A673 (cell line): ENCODE results near the gene TRIM72. TPM values are rescaled to one million over a fixed set of nuclear protein-coding genes. Genes with fewer than 3 reads are reported as not detected.

ENCODE experiments used
- BruUV-seq: library from RNA; stranded (reverse); fragments of 400-500 nt; replicated peaks from 2 replicates; lab custom pipeline; 2021; lab: Mats Ljungman, UMichigan
- CTCF ChIA-PET: fragments of 300-600 bp; sonication (Branson Sonifier 250); formaldehyde crosslinking; loops from one replicate; lab custom pipeline; 2022; ENCODE audit warnings: antibody characterized with exemption; lab: Charles Lee
- POLR2A ChIA-PET: fragments of 300-600 bp; sonication (Branson Sonifier 250); formaldehyde crosslinking; loops from one replicate; lab custom pipeline; 2022; ENCODE audit warnings: antibody characterized with exemption; ENCODE audit not compliant: low non-redundant PET; lab: Charles Lee
- DNase-seq: peaks from one replicate; pipeline ENCODE4 v3.0.0-alpha.2; 2015; ENCODE audit warnings: low spot score
- H3K27ac ChIP-seq: fragments of 200-600 bp; sonication (generic); 2 replicates; pipeline ENCODE4 v1.5.1; 2016; ENCODE audit warnings: mixed run types, low read depth, mild to moderate bottlenecking, mixed read lengths, antibody characterized with exemption, low read length; ENCODE audit not compliant: poor library complexity, severe bottlenecking
- H3K27me3 ChIP-seq: fragments of 200-600 bp; sonication (generic); replicated peaks from 2 replicates; pipeline ENCODE4 v1.6.1; 2017; ENCODE audit warnings: mixed run types, low read depth, mild to moderate bottlenecking, mixed read lengths, antibody characterized with exemption, low read length; ENCODE audit not compliant: insufficient read depth, poor library complexity
- H3K36me3 ChIP-seq: fragments of 200-600 bp; sonication (generic); 2 replicates; pipeline ENCODE4 v1.6.1; 2016; ENCODE audit warnings: mixed run types, mild to moderate bottlenecking, mixed read lengths, antibody characterized with exemption, low read length; ENCODE audit not compliant: insufficient read depth, poor library complexity, severe bottlenecking
- H3K4me1 ChIP-seq: fragments of 200-600 bp; sonication (generic); 2 replicates; pipeline ENCODE4 v1.6.1; 2017; ENCODE audit warnings: mixed run types, mild to moderate bottlenecking, mixed read lengths, antibody characterized with exemption, low read length; ENCODE audit not compliant: insufficient read depth, poor library complexity, severe bottlenecking
- H3K4me3 ChIP-seq: fragments of 200-600 bp; sonication (generic); 2 replicates; pipeline ENCODE4 v1.5.1; 2016; ENCODE audit warnings: low read depth, mixed run types, mild to moderate bottlenecking, mixed read lengths, low read length; ENCODE audit not compliant: poor library complexity, severe bottlenecking
- H3K9me3 ChIP-seq: fragments of 200-600 bp; sonication (generic); 2 replicates; pipeline ENCODE4 v1.6.1; 2016; ENCODE audit warnings: mixed run types, low read depth, mild to moderate bottlenecking, mixed read lengths, antibody characterized with exemption, low read length; ENCODE audit not compliant: poor library complexity, severe bottlenecking
- CTCF ChIP-seq: fragments of 300-800, 200-600 bp; sonication (generic); conservative IDR thresholded peaks from 2 replicates; pipeline ENCODE4 v1.5.1; 2017; ENCODE audit warnings: low read depth, mild to moderate bottlenecking, antibody characterized with exemption, low read length, moderate library complexity, mixed read lengths
- EZH2 ChIP-seq: fragments of 200-600 bp; sonication (generic); IDR thresholded peaks from 2 replicates; pipeline ENCODE4 v1.6.1; 2017; ENCODE audit warnings: borderline replicate concordance, low read depth, mild to moderate bottlenecking, mixed read lengths, antibody characterized with exemption, low read length; ENCODE audit not compliant: poor library complexity, severe bottlenecking
- intact Hi-C: fragments of 100-400 bp; cut with micrococcal nuclease; formaldehyde crosslinking; loops from one replicate; pipeline ENCODE4 v1.10.0; 2022; ENCODE audit not compliant: unreplicated experiment
- total RNA-seq: library from RNA; stranded (reverse); gene quantifications from 2 replicates; pipeline ENCODE4 v1.2.3, GENCODE V29; 2021

The TRIM72 gene
- total RNA-seq, 1 experiment from 2014 or later, result 0.04 TPM

- H3K4me3 ChIP-seq, result no peak overlapping the region
- BruUV-seq, result no TSS peak
- DNase-seq, result no peak
- H3K27ac ChIP-seq, result no peak overlapping the region
- ChIA-PET CTCF (interaction anchor here (0.6 kb wide), 1 partner anchor 11 kb away, joined by 3 read pairs; no protein-coding TSS in a partner anchor), POLR2A (no interaction called here)
- no peak for TF ChIP-seq EZH2
- no peak for TF ChIP-seq CTCF
- intact Hi-C loops, result loop anchor here (5.0 kb wide), 2 partner anchors 237 to 662 kb away; partner anchors contain the start of gene ZNF843
- H3K27me3 ChIP-seq, result peaks cover 9% of the 10 kb centered on the region
- H3K9me3 ChIP-seq, result no peaks in the 10 kb centered on the region
- H3K36me3 ChIP-seq, result no peaks in the 10 kb centered on the region
- no peaks in the 10 kb centered on the region for H3K4me1 ChIP-seq
These were observed 8.8 kb upstream of the TRIM72 start for GRCh38 chr16:31204871-31205666.

GRCh38 chr16:31206776-31207175 lies 7.1 kb upstream of the TRIM72 start:
- no peaks in the 10 kb centered on the region for H3K36me3 ChIP-seq
- no peak overlapping the region for H3K27ac ChIP-seq
- H3K27me3 ChIP-seq, result peaks cover 9% of the 10 kb centered on the region
- no peak overlapping the region for H3K4me3 ChIP-seq
- H3K4me1 ChIP-seq, result no peaks in the 10 kb centered on the region
- no peak for TF ChIP-seq CTCF
- H3K9me3 ChIP-seq, result no peaks in the 10 kb centered on the region
- intact Hi-C loops, result no loop called here
- ChIA-PET CTCF (no interaction called here), POLR2A (no interaction called here)
- no TSS peak for BruUV-seq
- no peak for DNase-seq

GRCh38 chr16:31213342-31213741 lies 577 bp upstream of the TRIM72 start:
- no TSS peak for BruUV-seq
- Histone ChIP-seq H3K4me3 (no peak overlapping the region), H3K36me3 (no peaks in the 10 kb centered on the region), H3K4me1 (peaks cover 15% of the 10 kb centered on the region), H3K27me3 (peaks cover 48% of the 10 kb centered on the region), H3K9me3 (no peaks in the 10 kb centered on the region), H3K27ac (no peak overlapping the region)
- CTCF ChIA-PET, result no interaction called here
- intact Hi-C loops, result no loop called here
- DNase-seq, result no peak
- POLR2A ChIA-PET, result no interaction called here
- TF ChIP-seq CTCF, result no peak
- TF ChIP-seq EZH2, result no peak
